Left hindlimb (tissue), 1 donor: ENCODE results near the gene BMP7.
"Not testable (repeated sequence)": the region's sequence is repeated elsewhere in the genome, so short reads cannot be mapped to it uniquely, and the experiment has no call there.

Source experiments
- DNase-seq: peaks from one replicate; pipeline ENCODE4 v3.0.0-alpha.2; 2018

The BMP7 gene

GRCh38 chr20:57287007-57287880 lies 20.8 kb upstream of the BMP7 start:
- DNase-seq = no peak

- DNase-seq = no peak
These were observed 17.4 kb upstream of the BMP7 start for GRCh38 chr20:57283860-57284259.

GRCh38 chr20:57282670-57283361 lies 16.4 kb upstream of the BMP7 start:
- DNase-seq = peak; percentile 55

GRCh38 chr20:57281900-57282299 lies 15.5 kb upstream of the BMP7 start:
- DNase-seq = no peak

- DNase-seq = no peak
These were observed 13.8 kb upstream of the BMP7 start for GRCh38 chr20:57280221-57280620.

GRCh38 chr20:57279548-57279947 lies 13.1 kb upstream of the BMP7 start:
- DNase-seq = not testable (repeated sequence)

GRCh38 chr20:57278457-57278856 lies 12.0 kb upstream of the BMP7 start:
- no peak for DNase-seq

- DNase-seq = no peak
These were observed 11.1 kb upstream of the BMP7 start for GRCh38 chr20:57277398-57278105.

- DNase-seq = no peak
These were observed 9.8 kb upstream of the BMP7 start for GRCh38 chr20:57276221-57276620.

- DNase-seq = no peak
These were observed 9.4 kb upstream of the BMP7 start for GRCh38 chr20:57275813-57276212.

GRCh38 chr20:57275334-57275733 lies 8.9 kb upstream of the BMP7 start:
- no peak for DNase-seq

GRCh38 chr20:57274846-57275245 lies 8.4 kb upstream of the BMP7 start:
- DNase-seq = no peak

GRCh38 chr20:57274299-57274698 lies 7.9 kb upstream of the BMP7 start:
- no peak for DNase-seq

- no peak for DNase-seq
These were observed 6.6 kb upstream of the BMP7 start for GRCh38 chr20:57272883-57273535.

GRCh38 chr20:57270204-57270984 lies 4.0 kb upstream of the BMP7 start:
- no peak for DNase-seq

GRCh38 chr20:57269148-57269984 lies 2.9 kb upstream of the BMP7 start:
- no peak for DNase-seq

- DNase-seq = no peak
These were observed 2.1 kb upstream of the BMP7 start for GRCh38 chr20:57268399-57269076.

- no peak for DNase-seq
These were observed 849 bp upstream of the BMP7 start for GRCh38 chr20:57267158-57267821.

- DNase-seq = no peak
These were observed 497 bp downstream of the BMP7 start for GRCh38 chr20:57265997-57266290.

GRCh38 chr20:57265336-57265996 lies 975 bp downstream of the BMP7 start:
- DNase-seq = no peak
